Stimulated activated CD8-positive, alpha-beta memory T cell treated with anti-CD3 and anti-CD28 coated beads, Interleukin-4, amount 100 ng/mL, for 1 hour (primary cell): Measurements from ENCODE around the gene OS9.

Source experiments
- DNase-seq, 2 donors: peaks; one replicate each; pipeline ENCODE4 v3.0.0-alpha.2; 2020; ENCODE audit warnings: low read depth in 2 of 2, low spot score in 1 of 2

OS9 gene

DNA sequence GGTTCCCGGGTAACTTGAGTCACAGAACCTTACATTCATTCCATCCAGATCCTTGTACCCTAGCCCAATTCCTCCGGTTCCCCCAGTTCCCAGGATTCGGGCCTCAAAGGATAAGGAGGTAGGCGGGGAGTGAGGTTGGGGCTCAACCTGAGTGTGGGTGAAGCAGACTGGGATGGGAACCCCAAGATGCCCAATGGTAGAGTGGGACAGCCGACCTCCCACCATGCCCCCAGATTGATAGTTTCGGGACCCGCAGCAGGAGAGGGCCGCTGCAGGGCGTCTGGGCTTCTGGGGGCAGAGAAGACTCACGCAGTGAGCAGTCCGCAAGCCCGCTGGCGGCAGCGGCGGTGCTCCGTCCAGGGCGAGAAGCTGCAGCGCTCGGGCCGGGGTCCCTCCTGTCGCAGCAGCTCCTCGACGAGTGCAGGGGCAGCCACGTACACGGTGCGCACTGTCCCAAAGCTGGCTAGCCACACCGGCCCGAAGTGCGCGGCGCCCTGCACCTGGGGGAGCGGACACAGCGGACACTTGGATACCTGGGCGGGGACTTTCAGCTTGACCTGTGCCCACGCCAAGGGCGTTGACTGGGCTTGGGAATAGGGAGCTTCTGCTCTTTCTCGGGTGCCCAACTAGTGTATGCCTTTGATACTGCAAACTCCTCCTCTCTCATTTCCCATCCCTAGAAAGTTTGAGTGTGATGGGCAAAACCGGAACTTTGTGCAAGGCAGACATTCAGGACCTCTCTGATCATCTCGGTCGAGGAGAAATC is 71.9 kb downstream of the OS9 start:
- no peak for DNase-seq

DNA sequence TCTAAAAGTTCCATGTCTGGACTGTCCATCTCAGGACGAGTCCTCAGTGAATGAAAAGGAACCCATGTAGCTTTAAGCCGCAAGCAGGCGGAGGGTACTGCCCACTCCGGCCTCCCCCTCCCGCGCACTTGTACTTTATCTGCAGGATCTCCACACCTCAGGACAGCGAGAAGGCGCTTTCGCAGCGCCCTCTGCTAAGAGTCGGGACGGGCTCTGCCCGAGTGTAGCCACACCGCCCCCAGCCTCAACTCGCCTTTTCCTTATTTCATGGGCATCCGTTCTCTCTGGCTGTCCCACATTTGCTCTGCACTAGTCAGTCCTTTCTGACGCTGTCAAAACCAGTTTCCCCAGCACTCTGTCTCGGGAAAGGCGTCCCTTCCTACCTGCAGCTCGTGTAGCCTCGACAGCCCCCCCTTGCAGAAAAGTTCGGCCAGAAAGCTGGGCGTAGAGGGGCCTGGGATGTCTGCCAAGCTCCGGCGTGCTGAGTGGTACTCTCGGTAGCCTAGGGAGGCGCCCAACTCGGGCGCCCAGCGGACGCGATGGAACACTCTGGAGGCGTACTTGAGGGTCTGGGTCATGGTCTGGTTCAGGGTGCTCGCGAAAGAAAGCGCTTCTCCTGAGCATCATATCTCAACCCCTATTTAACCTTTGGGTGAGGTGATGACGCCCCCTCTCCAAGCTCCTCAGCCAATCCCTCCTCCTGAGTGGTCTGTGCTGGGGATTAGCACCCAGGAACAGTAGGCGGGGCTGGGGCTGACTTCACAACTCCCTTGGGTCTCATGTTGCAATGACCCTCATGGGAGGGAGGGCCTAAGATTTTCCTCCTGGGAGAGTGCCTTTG is 72.8 kb downstream of the OS9 start, which contains the start of gene CYP27B1:
CYP27B1 (minus strand) TSS at position 615 of the 841 bp plus-strand sequence; CDS start at position 578, 37 bp downstream.
- no peak for DNase-seq

DNA sequence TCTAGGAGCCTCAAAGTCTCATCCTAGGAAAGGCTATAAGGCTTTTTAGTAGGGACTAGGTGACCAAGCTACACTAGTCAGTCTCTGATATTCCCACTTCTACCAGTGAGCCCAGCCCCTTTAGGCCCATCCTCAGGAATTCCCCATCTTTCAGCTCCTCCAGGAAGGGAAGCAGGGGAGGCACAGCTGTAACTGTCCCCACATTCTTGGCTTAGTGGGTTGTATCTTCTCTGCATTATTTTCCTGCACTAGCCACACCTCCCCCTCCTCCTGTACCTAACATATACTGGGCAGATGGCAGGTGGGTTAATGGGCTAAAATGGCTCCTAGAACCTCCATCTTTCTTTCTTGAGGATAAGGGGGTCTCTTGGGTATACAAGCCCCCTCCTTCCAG is 73.4 kb downstream of the OS9 start:
- DNase-seq, result no peak

DNA sequence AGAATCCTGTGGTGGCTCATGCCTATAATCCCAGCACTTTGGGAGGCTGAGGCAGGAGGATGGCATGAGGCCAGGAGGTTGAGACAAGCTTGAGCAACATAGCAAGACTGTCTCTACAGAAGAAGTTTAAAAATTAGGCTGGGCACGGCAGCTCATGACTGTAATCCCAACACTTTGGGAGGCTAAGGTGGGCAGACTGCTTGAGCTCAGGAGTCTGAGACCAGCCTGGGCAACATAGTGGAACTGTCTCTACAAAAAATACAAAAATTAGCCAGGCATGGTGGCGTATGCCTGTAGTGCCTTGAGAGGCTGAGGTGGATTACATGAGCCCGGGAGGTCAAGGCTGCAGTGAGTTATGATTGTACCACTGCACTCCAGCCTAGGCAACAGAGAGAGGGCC is 73.9 kb downstream of the OS9 start:
- no peak for DNase-seq

DNA sequence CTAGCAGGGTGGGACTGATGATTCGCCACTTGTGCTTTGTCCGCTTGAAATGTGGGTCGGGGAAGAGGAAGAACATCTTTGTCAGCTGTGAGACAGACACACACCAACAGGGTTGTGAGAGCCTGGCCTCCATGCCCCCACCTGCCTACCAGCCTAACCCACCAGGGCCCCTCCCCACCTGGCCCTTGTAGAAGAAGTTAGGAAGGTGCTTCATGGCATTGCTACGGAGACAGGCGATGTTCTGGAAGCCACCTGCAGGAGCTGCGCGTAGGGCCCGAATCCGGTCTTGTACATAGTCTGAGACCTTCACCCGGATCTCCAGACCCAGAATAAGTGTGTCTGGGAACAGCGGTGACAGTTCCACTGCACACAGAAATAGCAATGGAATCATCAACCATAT is 75.7 kb downstream of the OS9 start:
- no peak for DNase-seq

DNA sequence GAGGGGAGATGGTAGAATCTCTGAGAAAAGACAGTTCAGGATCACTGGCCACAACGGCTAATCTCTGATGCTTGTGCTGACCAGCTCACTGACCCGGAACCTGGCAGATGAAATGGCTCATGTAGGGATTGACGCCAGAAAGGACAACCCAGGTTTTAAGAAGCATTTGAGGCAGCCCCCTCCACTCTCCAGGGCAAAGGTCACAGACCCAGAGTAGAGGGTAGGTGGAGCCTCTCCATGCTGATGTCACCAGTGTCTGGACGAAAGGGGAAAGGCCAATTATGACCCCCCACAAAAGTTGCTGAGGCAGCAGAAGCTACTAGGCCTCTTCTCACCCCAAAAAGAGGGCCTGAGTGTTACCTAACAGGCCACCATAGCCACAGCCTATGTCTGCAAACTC is 76.8 kb downstream of the OS9 start:
- no peak for DNase-seq
